ENCODE results near the gene ATF7.

DNA sequence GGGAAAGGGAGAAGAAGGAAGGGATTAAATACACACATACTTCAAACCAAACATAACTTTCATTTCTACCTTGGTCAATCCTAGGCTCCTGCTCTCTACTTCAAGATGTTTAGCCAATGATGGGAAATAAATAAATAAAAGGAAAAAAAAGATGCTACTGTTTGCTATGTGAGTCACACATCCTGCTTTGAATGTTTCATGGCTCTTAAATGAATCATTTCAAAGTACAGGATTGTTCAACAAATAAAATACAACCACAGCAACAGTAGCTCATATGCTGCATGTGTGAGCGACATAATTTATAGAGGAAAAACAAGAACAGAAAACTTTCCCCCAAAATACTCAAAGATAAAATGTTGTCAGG, 64.6 kb downstream of the ATF7 start:
- TF ChIP-seq MAX (IDR thresholded peaks at IDR 0.05) (peak; percentile 52; the same call in 1 of the 2 replicates), RCOR1 (IDR thresholded peaks at IDR 0.05; ENCODE audit: low read depth, low read length) (no peak), POLR2A (IDR thresholded peaks at IDR 0.05; ENCODE audit: low read length) (no peak), RFX5 (IDR thresholded peaks at IDR 0.05) (no peak), EHMT2 (IDR thresholded peaks at IDR 0.05; ENCODE audit: low read depth) (no peak), MYC (IDR thresholded peaks at IDR 0.05; ENCODE audit: borderline replicate concordance, low read length) (no peak), RAD21 (conservative IDR thresholded peaks at IDR 0.05 in 1 of 2, IDR thresholded peaks at IDR 0.05 in 1 of 2) (0 out of 5 replicates have a peak, but pooled peaks of 1 of the 2 experiments have one; percentile 4), JUNB (IDR thresholded peaks at IDR 0.05) (peak; percentile 97), CHD4 (IDR thresholded peaks at IDR 0.05; ENCODE audit: borderline replicate concordance) (no peak)
- TF ChIP-seq, protein P1, sequence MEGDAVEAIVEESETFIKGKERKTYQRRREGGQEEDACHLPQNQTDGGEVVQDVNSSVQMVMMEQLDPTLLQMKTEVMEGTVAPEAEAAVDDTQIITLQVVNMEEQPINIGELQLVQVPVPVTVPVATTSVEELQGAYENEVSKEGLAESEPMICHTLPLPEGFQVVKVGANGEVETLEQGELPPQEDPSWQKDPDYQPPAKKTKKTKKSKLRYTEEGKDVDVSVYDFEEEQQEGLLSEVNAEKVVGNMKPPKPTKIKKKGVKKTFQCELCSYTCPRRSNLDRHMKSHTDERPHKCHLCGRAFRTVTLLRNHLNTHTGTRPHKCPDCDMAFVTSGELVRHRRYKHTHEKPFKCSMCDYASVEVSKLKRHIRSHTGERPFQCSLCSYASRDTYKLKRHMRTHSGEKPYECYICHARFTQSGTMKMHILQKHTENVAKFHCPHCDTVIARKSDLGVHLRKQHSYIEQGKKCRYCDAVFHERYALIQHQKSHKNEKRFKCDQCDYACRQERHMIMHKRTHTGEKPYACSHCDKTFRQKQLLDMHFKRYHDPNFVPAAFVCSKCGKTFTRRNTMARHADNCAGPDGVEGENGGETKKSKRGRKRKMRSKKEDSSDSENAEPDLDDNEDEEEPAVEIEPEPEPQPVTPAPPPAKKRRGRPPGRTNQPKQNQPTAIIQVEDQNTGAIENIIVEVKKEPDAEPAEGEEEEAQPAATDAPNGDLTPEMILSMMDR (IDR thresholded peaks at IDR 0.05): no peak
- TF ChIP-seq, protein P2, sequence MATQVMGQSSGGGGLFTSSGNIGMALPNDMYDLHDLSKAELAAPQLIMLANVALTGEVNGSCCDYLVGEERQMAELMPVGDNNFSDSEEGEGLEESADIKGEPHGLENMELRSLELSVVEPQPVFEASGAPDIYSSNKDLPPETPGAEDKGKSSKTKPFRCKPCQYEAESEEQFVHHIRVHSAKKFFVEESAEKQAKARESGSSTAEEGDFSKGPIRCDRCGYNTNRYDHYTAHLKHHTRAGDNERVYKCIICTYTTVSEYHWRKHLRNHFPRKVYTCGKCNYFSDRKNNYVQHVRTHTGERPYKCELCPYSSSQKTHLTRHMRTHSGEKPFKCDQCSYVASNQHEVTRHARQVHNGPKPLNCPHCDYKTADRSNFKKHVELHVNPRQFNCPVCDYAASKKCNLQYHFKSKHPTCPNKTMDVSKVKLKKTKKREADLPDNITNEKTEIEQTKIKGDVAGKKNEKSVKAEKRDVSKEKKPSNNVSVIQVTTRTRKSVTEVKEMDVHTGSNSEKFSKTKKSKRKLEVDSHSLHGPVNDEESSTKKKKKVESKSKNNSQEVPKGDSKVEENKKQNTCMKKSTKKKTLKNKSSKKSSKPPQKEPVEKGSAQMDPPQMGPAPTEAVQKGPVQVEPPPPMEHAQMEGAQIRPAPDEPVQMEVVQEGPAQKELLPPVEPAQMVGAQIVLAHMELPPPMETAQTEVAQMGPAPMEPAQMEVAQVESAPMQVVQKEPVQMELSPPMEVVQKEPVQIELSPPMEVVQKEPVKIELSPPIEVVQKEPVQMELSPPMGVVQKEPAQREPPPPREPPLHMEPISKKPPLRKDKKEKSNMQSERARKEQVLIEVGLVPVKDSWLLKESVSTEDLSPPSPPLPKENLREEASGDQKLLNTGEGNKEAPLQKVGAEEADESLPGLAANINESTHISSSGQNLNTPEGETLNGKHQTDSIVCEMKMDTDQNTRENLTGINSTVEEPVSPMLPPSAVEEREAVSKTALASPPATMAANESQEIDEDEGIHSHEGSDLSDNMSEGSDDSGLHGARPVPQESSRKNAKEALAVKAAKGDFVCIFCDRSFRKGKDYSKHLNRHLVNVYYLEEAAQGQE (IDR thresholded peaks at IDR 0.05): no peak
